GM13976 (cell line): ENCODE results near the gene RHPN2.
"Not testable (repeated sequence)": the region's sequence is repeated elsewhere in the genome, so short reads cannot be mapped to it uniquely, and the experiment has no call there.

ENCODE experiments used
- DNase-seq: peaks from one replicate; pipeline ENCODE4 v3.0.0; 2012; ENCODE audit warnings: low spot score
- in situ Hi-C: fragments of 300-500 bp; cut with MboI; formaldehyde crosslinking; loops from one replicate; pipeline ENCODE4 v1.12.0; 2022; ENCODE audit warnings: low sequenced_read_pairs, mixed read lengths, inconsistent platforms; ENCODE audit not compliant: unreplicated experiment
- TF ChIP-seq, protein P1 (sequence below): IDR thresholded peaks from 2 replicates; pipeline ENCODE4 v1.5.1; 2012; ENCODE audit warnings: borderline replicate concordance, mild to moderate bottlenecking; ENCODE audit not compliant: insufficient read depth; ENCODE audit errors: extremely low read depth, missing control alignments, control extremely low read depth

RHPN2 gene

DNA sequence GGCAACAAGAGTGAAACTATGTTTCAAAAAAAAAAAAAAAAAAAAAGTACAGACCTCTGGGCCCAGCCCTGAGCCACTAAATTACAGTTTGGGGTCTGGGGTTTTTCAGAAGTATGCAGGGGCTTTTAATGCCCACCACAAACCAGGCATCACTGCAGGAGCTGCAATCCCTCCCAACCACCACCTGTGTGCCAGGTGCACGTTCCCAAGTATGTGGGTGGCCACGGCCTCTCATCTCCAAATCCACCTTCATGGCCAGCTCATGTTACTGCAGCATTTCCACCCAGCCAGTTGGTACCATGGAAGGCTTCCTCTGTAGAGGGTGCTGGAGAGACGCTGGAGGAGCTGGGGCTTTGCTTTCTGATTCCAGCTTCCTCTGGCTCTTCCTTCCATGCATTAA lies 119.4 kb downstream of the RHPN2 start:
- TF ChIP-seq, protein P1, sequence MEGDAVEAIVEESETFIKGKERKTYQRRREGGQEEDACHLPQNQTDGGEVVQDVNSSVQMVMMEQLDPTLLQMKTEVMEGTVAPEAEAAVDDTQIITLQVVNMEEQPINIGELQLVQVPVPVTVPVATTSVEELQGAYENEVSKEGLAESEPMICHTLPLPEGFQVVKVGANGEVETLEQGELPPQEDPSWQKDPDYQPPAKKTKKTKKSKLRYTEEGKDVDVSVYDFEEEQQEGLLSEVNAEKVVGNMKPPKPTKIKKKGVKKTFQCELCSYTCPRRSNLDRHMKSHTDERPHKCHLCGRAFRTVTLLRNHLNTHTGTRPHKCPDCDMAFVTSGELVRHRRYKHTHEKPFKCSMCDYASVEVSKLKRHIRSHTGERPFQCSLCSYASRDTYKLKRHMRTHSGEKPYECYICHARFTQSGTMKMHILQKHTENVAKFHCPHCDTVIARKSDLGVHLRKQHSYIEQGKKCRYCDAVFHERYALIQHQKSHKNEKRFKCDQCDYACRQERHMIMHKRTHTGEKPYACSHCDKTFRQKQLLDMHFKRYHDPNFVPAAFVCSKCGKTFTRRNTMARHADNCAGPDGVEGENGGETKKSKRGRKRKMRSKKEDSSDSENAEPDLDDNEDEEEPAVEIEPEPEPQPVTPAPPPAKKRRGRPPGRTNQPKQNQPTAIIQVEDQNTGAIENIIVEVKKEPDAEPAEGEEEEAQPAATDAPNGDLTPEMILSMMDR = no peak
- in situ Hi-C loops = no loop called here
- no peak for DNase-seq

DNA sequence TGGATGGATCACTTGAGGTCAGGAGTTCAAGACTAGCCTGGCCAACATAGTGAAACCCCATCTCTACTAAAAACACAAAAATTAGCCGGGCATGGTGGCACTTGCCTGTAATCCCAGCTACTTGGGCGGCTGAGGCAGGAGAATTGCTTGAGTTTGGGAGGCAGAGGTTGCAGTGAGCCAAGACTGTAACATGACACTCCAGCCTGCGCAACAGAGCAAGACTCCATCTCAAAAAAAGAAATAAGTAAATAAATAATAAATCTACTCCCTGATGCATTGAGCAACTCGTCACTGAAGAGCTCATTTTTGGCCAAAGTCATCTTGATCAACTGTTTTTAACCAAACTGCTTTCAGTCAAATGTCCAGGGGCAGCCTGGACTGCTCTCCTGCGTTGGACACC lies 123.4 kb downstream of the RHPN2 start:
- DNase-seq, in situ Hi-C loops: not testable (repeated sequence)

DNA sequence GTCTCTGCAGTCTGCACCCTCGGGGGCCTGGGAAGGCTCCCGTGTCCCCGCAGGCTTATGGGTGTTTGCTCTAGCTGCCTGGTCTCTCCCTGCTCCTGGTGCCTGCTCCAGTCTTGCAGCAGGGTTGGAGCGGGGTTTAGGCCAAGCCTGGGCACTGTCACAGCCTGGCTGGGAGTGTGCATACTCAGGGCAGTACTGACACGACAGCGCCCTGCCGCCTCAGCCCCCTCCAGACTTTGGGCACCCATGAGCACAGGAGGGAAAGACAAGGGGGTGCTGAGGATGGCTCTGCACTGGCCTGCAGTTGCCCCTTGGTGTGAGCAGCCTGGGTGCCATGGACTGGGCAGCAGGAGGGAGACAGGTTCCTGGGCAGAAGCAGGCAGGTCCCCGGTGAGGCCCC lies 128.6 kb downstream of the RHPN2 start:
- TF ChIP-seq, protein P1 = no peak
- in situ Hi-C loops = no loop called here
- no peak for DNase-seq

DNA sequence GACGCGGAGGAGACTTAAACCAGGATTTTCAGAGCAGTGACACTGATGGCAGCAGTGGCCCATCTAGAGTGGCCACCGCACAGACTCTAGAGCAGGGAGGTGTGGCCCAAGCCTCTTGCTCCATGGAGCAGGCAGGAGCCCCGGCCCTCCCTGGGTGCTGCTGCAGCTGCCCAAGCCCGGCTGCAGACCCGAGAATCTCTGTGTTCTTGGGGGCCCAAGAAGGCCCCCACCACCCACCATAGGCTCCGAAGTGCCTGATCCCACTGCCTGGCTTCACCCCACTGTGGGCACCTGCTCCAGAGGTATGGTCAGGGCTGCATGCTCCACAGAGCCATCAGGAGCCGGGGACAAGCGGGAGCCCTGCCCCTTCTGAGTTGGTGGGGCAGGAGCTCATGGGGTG lies 129.1 kb downstream of the RHPN2 start:
- TF ChIP-seq, protein P1 = no peak
- in situ Hi-C loops = no loop called here

DNA sequence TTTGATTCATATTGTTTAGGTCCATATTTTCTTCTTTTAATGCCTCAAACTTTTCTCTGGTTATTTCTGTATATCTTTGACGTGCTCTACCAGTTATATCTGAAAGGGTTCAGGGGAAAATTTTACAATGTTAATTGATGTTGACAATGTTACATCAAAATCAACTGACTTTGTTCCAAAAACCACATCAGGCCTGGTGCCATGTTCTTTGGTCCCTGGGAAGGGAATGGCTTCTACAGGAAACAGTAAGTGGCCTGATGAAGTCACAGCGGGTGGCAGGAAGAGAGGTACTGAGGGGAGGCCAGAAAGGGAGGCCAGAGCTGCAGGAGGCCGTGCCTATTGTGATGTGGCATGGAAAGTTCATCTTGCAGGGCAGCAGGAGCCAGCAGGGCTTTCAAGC lies 131.1 kb downstream of the RHPN2 start:
- in situ Hi-C loops = no loop called here
- TF ChIP-seq, protein P1 = no peak
- DNase-seq = no peak

More for the DNA sequence above, 129.1 kb downstream of the RHPN2 start:
- no peak for DNase-seq

DNA sequence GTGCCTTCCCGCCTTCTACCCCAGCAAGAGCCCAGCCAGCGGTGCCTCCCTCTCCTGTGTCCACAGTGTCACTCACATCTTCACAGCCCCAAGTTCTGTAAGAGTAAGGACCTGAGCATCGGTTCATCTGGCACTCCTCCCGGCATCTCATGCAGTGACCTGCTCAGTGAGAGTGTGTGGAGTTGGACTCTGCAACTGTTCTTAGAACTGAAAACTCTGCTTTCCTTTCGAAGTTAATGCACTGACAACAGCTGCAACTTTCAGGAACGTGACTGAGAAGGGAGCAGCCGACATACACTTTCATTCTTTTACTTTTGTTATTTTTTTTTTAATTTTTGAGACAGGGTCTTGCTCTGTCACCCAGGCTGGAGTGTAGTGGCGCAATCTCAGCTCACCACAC lies 134.1 kb downstream of the RHPN2 start:
- no peak for DNase-seq
- in situ Hi-C loops = no loop called here
- TF ChIP-seq, protein P1 = no peak

DNA sequence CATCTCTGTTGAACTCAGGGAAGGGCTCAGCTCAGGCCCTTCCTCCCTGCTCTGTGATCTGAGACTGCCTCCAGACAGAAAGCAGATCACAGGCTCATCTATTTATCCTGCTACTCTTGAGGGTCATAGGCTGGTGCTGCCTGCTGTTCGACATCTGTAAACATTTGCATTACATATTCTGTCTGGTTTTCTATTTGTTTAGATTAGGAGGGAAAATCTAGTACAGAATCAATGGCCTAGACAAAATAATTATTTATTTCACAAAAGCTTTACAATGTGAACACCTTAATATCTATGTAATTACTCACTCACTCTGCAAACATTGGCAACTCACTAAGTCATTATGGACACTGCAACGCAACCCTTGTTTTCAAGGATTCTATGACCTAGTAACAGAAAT lies 135.9 kb downstream of the RHPN2 start:
- no peak for DNase-seq
- in situ Hi-C loops = no loop called here
- TF ChIP-seq, protein P1 = no peak
